ENCODE results near the gene TSR2.

Gene TSR2, protein sequence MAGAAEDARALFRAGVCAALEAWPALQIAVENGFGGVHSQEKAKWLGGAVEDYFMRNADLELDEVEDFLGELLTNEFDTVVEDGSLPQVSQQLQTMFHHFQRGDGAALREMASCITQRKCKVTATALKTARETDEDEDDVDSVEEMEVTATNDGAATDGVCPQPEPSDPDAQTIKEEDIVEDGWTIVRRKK

DNA sequence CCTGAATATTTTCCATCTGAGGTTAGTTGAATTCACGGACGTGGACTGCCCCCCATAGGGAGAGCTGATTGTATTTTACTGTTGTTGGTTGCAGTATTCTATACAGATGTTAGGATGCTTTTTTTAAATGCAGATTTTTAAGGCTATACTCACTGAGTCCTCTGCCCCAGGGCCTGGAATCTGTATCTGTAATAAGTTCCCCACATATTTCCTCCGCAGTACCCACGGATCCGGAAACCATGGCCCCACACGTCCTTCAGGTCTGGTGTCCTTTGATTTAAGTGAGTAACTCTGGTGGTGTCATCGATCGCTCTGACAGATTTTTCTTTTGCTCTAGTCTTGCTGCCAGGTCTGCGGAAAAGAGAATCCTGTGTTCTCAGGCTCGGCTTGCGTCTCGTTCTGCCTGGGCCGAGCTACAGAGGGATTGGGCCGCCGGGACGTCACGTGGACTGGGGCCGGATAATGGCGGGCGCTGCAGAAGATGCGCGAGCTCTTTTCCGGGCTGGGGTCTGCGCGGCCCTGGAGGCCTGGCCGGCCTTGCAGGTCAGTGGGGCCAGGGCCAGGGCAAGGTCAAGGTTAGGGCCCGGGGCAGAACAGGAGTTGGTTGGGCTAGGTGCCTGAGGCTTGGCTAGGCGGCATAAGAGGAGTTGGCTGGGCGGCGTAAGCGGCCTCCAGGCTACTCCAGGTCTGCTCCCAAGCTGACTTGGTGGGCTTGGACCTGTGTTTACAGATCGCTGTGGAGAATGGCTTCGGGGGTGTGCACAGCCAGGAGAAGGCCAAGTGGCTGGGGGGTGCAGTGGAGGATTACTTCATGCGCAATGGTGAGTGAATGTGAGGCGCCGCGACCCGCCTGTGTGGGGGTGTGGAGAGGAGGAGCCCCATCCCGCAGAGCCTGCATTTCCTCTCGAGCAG, at the start of gene TSR2:
TSS of gene TSR2 (plus strand) at position 445 of the 912 bp plus-strand sequence. CDS start at position 463, 18 bp downstream.
- peak; percentile 72 to 88 for DNase-seq

DNA sequence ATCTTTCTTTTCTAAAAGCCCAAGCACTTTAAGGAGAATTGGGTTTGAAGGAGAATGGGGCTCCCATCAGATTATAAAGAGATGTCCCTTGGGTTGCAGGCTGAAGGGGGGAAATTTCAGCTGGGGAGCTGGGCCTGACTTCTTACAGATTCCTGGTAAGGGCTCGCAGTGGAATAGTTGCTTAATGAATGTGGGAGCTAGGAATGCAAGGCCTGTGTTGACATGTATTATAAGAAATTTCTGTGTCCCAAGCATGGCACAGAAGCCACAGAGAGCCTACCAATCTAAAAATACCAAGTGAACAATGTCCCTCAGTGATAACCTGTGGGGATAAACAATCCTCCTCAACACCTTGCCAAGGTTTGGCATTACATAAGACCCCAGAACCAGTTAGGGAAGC, 43.1 kb upstream of the TSR2 start:
- DNase-seq = no peak

DNA sequence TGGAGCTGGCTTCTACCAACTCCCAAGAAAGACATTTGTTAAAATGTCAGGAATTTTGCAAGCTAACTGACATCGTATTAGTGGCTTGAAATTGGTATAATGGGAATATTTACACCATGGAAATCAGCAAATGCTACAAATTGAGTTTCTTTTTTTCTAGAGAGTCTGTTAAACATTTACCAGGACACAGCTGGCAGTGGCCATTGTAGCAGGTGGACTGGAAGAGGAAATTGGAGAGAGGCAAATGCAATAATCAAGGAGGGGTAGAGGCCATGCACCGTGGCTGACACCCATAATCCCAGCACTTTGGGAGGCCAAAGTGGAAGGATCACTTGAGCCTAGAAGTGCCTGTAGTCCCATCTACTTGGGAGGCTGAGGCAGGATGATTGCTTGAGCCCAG, 32.9 kb upstream of the TSR2 start:
- no peak for DNase-seq

DNA sequence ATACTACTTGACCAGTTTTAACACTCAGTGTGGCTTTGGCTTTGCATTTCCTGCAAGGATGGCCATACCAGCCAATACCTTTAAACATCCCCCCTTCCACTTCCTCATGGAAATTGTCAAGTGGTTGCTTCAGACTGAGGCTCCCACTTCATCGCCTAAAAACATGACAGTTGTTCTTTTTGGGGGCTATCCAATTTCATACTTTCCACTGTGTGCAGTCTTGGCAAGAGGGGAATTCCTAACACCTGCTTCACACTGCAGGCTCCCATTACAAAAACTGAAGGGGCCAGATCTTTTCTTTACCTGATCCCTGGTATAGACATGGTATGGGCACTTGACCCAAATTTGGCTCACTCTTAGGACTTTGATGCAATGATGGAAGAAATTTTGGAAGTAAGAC, 28.5 kb upstream of the TSR2 start:
- no peak for DNase-seq

DNA sequence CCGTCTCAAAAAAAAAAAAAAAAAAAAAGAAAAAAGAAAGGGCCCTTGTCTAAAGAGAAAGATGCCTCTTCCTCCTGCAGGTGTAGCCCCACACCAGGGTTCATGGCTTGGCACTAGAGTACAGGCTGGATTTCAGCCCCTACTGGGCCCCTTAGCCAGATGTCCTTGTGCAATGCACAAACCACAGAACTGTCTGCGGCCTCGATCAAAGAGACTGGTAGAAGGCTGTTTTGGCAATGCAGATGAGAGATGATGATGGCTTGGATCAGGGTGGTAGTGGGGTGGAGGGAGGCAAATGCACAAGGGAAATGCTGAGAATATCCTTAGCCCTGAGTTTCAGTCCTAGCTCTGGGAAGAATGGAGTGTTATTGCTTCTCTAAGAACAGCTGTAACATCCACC, 26.5 kb upstream of the TSR2 start:
- DNase-seq = no peak

DNA sequence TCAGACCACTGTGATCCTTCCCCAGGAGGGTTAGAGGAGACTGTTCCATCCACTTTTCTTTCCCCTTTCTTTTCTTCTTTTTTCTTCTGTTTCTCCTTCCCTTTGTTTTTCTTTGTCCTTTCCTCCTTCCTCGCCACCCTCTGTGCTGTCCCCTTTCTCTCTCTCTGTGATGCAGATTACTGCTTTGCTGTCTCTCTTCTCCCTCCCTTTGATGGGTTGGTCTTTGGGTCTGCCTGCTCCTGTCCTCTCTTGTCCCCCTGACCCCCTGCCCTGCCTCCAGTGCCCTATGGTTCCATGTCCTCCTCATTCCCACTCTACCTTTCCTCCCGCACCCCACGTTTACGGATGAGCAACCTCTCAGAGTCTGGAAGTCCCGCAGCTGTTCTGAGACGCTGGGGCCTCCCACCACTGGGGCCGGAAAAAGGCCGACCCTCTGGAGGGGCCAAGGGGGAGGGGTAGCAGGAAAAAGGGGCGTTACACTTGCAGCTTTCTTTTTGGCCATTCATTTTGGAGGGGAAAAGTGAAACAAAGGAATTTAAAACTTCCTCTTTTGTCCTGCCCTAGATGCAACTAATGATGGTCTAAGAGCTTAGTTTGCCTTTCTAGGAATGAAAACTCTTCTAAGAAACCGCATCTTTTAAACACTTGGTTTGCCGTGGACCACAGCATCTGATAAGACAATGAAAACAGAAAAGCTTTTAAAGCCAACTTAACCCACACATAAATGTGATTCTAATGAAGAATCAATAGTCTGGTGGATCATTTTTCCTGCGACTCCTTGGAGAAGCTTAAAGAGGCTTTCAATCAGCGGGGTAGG, 24.5 kb upstream of the TSR2 start:
- DNase-seq = no peak

DNA sequence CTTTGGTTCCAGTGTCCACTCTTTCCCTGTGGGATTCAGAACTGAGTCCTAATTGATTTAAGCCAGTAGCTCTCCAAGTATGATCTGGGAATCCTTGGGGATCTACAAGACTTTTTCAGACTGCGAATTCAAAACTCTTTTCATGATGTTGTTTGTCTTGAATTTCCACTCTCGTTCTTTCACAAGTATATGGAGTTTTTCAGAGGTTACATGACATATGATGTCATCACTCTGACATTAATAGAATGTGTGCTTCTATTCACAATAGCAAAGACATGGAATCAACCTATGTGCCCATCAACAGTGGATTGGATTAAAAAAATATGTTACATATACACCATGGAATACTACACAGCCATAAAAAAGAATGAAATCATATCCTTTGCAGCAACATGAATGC, 23.2 kb upstream of the TSR2 start:
- no peak for DNase-seq

DNA sequence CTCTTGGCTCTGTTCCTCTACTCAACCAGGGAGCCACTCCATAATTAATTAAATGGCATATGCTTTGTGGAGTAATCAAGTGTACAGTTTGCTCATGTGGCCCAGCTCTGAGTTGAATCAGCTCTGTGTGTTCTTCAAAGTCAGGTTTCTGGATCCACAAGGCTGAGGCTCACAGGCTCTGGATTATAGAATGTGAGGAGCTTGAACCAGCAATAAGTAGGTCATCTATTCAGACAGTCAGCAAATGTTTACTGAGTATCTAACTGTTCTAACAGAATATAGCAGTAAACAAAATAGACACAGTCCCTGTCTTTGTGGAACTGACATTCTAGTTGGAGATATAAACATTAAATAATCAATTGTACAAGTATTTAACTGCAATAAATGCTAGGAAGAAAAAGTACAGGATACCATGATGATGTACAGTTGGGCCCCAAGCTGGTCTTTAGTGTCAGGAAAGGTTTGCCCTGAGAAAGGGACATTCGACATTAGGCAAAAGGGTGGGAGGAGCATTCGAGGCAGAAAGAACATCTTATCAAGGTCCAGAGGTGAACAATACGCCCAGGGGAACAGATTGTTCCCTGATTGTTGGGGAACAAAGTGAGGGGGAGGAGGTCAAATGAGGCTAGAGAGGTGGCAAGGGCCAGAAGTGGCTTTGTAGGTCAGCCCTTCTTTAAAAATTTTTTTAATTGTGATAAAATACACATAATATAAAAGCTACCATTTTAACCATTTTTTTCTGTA, 20.5 kb upstream of the TSR2 start:
- no peak for DNase-seq

DNA sequence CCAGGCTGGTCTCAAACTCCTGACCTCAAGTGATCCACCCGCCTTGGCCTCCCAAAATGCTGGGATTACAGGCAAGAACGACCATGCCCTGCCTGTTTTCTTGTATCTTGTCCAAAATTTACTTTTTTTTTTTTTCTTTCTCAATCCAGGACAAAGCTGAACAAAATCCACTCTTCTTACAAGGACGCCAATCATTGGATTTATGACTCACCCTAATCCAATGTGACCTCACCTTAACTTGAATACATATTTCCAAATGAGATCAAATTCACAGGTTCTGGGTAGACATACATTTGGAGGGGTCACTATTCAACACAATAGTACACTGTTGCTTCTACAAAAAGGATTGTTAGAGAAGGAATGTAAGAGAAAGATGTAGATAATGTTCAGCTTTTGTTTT, 18.0 kb upstream of the TSR2 start:
- no peak for DNase-seq

DNA sequence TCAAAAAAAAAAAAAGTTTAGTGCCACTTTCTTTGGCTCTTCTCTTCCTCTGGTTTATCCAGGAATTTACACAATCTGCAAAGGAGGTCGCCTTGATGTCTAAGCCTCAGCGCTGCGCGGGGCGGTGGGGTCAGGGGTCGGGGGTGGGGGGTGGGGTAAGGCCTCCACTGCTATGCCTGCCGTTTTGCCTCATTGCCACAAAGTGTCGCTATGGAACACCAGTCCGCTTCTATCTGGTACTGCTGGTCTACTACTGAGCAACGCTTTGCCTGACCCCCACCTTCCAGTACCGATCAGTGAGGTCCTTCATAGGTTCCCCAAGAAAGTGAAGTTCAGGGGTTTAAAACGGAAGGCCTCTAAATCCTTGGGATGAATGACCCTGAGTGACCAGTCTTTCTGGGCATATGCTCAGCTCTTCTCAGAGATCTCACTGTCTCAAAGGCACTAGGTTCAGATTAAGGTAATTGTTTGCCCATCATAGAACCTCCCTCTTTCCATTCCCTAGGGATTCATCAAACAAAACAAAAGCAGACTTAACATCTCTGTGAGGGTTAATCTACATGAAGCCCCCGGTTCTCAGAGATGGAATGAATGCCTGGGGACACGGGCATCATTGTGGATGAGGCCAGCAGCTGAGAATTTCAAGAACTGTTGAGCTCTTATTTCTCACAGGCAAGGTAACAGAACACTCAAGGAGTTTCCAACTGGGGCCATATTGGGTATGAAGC, 16.9 kb upstream of the TSR2 start:
- no peak for DNase-seq

DNA sequence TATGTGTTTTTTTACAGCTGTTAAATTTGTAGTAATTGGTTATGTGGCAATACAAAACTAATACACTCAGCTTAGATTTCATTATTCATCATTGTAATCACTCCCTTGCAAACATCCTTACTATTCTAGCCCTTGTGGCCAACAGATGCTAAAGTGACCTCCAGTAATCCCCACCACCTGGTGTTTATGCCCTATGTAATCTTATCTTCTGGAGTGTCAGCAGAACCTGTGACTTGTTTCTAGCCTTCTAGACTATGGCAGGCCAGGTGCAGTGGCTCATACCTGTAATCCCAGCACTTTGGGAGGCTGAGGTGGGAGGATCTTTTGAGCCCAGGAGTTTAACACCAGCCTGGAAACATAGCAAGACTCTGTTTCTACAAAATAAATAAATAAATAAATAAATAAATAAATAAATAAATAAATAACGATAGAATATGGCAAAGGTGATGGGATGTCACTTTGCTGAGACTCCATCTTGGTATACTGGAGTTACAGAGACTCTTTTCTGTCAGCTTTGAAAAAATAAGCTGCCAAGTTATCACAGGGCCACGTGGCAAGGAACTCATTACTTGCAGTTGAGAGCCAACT, 12.3 kb upstream of the TSR2 start:
- DNase-seq = no peak

DNA sequence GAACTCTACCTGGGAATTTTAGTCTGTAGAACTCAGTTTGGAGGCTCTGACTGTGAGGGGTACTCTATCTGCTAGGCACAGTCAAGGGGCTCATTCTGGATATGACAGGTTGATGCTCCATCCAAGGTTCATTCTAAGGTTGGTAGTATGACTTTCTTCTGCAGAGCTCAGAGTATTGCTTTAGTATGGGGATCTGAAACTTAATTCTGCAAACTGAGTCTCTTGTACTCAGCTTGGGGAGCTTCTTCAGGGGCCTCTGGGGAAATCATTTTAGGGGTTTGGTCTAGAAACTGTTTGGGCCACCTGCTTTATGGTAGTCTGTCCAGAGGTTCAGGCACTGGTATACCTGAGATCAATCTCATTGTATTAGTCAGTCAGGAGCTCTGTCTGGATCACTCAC, 9.7 kb upstream of the TSR2 start:
- no peak for DNase-seq

DNA sequence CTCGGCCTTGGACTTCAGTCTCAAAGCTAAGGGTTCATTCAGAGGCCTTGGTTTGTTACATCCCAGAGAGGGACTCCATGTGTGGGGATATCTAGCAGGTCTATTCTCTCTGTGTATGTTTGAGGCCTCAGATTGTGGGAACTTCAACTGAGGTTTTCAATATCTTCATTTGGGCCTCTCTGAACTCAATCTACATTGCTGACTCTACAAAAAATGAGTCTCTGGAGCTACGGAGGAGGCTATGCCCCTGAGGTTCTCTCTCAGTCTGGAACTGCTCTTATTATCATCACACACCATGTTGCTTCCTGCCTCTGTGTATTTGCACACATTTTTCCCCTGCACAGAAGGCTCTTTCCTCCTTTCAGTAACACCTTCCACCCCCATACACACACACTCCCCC, 5.1 kb upstream of the TSR2 start:
- DNase-seq = no peak

DNA sequence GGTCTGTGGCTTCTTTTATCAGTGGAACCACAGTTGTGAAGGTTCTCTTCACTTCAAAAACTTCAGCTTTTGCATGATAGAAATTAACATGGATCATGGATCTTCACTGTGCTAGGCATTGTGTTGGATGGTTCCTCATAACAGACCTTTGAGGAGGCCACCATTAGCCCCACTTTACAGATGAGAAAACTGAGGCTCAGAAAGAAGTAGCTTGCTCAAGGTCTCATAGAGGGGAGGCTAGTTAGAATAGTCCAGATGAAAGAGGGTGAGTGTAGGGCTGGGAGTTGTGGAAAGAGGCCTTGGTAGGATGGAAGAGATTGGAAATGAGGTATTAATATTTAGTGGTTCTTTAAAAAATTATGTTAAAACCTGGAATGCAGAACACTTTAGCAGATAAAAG, 2.6 kb downstream of the TSR2 start:
- no peak for DNase-seq

DNA sequence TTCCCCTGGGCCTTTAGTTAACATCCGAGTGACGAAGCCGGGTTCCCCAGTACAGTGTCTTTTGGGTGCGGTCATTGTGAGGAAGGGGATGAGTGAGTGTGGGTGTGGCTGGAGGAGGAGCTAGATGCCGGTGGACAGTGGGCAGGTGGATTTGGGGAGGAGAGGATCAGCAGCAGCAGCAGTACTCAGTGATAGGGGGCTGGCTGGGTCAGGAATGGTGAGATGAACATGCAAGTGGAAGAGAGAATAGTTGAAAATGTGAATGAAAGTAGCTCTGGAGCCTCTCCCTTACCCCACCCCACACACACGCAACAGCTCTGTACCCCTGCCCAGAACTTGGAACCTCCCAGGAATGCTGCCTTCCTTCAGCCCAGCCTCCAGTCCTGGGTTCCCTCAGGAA, 4.5 kb downstream of the TSR2 start:
- no peak for DNase-seq

DNA sequence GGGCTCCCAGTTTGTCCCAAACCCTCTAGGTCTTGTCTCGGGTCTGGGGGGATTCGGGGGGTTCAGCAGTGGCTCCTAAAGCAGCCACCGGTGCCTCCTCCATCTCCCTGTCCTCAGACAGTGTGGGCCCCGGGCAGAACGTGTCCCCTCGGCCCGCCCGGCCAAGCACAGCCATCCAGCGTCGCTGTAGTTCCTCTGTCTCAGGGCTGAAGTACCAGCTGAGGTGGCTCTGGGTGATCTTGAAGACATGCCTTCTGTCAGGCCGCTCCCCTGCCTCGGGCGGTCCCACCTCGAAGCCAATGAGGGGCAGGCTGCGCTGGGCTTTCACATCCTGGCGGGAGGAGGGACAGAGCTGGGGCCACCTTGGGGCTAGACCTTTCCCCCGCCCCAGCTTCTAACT, 5.9 kb downstream of the TSR2 start:
- no peak for DNase-seq

DNA sequence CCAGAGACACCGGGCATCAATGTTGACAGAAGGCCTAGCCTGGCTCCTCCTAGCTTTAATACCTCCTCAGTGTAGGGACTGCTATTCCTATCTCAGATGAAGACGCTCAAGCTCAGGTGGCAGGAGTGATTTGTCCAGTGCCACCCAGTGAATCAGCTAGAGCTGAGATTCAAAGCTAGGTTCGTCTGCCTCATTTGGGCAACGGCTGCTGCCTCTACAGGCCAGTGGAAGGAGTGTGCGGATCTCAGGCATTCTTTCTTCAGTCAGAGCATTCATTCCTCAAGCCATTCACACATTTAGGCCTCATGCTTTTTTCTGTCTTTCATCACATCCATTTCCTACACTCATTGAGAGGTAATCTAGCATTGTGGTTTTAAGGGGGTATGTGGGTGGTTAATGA, 7.3 kb downstream of the TSR2 start:
- peak in 1 of 2 experiments; percentile 9 for DNase-seq

DNA sequence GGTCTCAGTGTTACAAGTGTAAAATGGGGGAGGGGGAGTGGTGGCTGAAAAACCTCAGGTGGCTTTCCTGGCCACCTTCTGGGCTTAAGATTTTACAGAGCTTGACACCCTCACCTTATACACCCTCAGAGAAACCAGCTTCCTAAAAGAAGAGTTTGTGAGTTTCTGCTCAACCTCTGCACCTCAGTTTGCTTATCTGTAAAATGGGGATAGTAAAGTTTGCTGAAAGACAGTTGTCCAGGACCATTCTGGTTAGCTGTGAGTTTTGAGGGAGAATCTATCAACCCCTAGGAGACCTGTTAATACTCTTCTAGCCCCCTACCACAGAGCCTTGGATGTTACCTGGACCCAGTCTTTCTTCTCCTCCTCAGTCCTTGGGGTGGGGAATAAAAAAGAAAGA, 9.7 kb downstream of the TSR2 start:
- no peak for DNase-seq

DNA sequence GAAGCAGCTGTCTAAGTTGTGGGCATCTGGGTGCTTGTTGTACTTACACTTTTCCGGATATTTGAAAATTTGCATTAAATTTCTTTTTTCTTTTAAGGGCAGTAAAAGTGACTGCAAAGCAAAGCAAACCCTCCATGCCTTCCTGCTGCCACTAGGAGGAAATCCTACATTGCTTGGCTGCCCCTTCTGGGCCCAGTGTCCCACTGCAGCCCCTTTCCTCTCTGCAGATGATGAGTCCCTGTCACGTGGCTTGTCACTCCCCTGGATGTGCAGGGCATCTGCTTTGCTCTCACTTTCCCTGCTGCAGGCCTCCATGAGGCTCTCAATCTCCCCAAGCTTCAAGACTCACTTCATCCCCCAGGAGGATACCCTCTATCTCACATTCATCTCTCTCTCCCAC, 12.7 kb downstream of the TSR2 start:
- peak; percentile 12 to 30 for DNase-seq

DNA sequence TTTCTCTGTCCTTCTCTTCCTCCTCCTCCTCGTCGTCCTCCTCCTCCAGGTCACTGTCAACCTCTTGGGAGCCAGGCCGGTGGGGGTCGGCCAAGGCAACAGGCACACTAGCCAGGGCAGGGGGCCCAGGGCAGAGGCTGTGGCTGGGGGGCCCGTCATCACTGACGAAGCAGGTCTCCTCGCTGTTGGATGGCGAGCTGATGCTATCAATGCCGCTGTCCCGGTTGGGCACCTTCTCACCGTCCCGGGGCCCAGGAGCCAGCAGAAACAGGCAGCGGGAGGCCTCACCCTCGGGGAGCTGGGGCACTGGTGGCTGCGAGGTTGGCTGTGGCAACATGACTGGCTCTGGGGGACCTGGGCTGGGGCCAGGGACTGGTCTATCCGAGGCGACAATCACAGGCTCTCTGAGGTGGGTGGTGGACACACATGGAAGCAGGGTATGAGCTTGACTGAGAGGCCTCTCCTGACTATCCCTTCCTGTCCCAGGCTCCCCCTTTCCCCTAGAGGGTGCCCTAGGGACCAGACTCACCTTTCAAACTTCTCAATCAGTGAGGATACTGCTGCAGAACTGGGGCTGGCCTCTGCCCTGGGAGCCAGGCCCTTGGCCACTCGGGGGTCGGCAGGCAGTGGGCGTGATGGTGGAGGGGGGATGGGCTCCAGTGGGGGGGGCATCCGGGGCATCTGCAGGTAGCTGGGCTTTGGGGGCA, 30.0 kb downstream of the TSR2 start:
- DNase-seq = no peak
